Peyer's patch (tissue), 4 donors: ENCODE results near the gene CDKN2D.

Experiments used
- CTCF ChIP-seq, 6 experiments: fragments of 450-650 bp in 4 of 6; fragments of 200-600 bp in 2 of 6; sonication (generic) in 1 of 6; IDR thresholded peaks; one replicate each; pipeline ENCODE4 v1.5.1; 2017 to 2019; ENCODE audit warnings: antibody characterized with exemption in 6 of 6, mild to moderate bottlenecking in 3 of 6, moderate library complexity in 1 of 6
- POLR2A ChIP-seq, 2 donors: fragments of 450-650 bp; IDR thresholded peaks; one replicate each; pipeline ENCODE4 v1.5.1; 2017; ENCODE audit warnings: antibody characterized with exemption in 2 of 2, mild to moderate bottlenecking in 2 of 2, moderate library complexity in 2 of 2

GRCh38 chr19:10517760-10518443 is 50.9 kb downstream of the CDKN2D start:
- TF ChIP-seq CTCF (IDR thresholded peaks at IDR 0.05) (no peak), POLR2A (IDR thresholded peaks at IDR 0.05) (no peak)
